Smooth muscle cell (in vitro differentiated cells): Measurements from ENCODE around the gene SP2. TPM values are rescaled to one million over a fixed set of nuclear protein-coding genes. Genes with fewer than 3 reads are reported as not detected.

Experiments used
- DNase-seq: peaks from one replicate; lab custom pipeline; 2025; ENCODE audit not compliant: unreplicated experiment; lab: John Stamatoyannopoulos, UW
- H2AFZ ChIP-seq: fragments of 200-600 bp; sonication (generic); 2 replicates; pipeline ENCODE4 v1.6.0; 2016; ENCODE audit warnings: antibody characterized with exemption, low read depth, mild to moderate bottlenecking
- H3F3A ChIP-seq: fragments of 200-600 bp; sonication (generic); 2 replicates; pipeline ENCODE4 v1.6.0; 2017; ENCODE audit warnings: antibody characterized with exemption, low read depth
- H3K27ac ChIP-seq: fragments of 200-600 bp; sonication (generic); 2 replicates; pipeline ENCODE4 v1.5.1; 2016; ENCODE audit warnings: low read depth, mild to moderate bottlenecking
- H3K27me3 ChIP-seq: fragments of 200-600 bp; sonication (generic); 2 replicates; pipeline ENCODE4 v1.6.1; 2016; ENCODE audit warnings: low read depth, mild to moderate bottlenecking
- H3K36me3 ChIP-seq: fragments of 200-600 bp; sonication (generic); 2 replicates; pipeline ENCODE4 v1.5.1; 2016; ENCODE audit warnings: low read depth
- H3K4me1 ChIP-seq: fragments of 200-600 bp; sonication (generic); 2 replicates; pipeline ENCODE4 v1.5.1; 2016; ENCODE audit warnings: low read depth
- H3K4me2 ChIP-seq: fragments of 200-600 bp; sonication (generic); 2 replicates; pipeline ENCODE4 v1.6.0; 2016; ENCODE audit warnings: mild to moderate bottlenecking
- H3K4me3 ChIP-seq: fragments of 200-600 bp; sonication (generic); 2 replicates; pipeline ENCODE4 v1.5.1; 2016; ENCODE audit warnings: mild to moderate bottlenecking
- H3K79me2 ChIP-seq: fragments of 200-600 bp; sonication (generic); 2 replicates; pipeline ENCODE4 v1.6.0; 2016; ENCODE audit warnings: low read depth, mild to moderate bottlenecking
- H3K9ac ChIP-seq: fragments of 200-600 bp; sonication (generic); 2 replicates; pipeline ENCODE4 v1.6.0; 2016; ENCODE audit warnings: low read depth
- H3K9me3 ChIP-seq: fragments of 200-600 bp; sonication (generic); replicated peaks from 2 replicates; pipeline ENCODE4 v1.5.1; 2016; ENCODE audit warnings: low read depth
- H4K20me1 ChIP-seq: fragments of 200-600 bp; sonication (generic); 2 replicates; pipeline ENCODE4 v1.6.0; 2016; ENCODE audit warnings: low read depth
- WGBS: methylation state at CpG from one replicate; pipeline ENCODE4 v1.1.7; 2016; ENCODE audit warnings: low lambda C conversion rate; 5-methylcytosine and 5-hydroxymethylcytosine counted together
- polyA plus RNA-seq: library from polyadenylated mRNA; unstranded; fragments of >200 nt; fragmentation: Nextera tagmentation; extraction: Ambion mirVana; gene quantifications from 2 replicates; pipeline ENCODE4 v1.2.1, GENCODE V29; 2016
- total RNA-seq: library from RNA; depleted of rRNA; stranded (reverse); fragments of >200 nt; gene quantifications from 2 replicates; pipeline ENCODE4 v1.2.3, GENCODE V29; 2014
- TF ChIP-seq, protein P1 (sequence below): fragments of 200-600 bp; sonication (generic); IDR thresholded peaks from 2 replicates; pipeline ENCODE4 v1.5.1; 2017; ENCODE audit warnings: borderline replicate concordance, mild to moderate bottlenecking, antibody characterized with exemption; ENCODE audit not compliant: insufficient read depth, poor library complexity, severe bottlenecking

Gene SP2
- total and polyA plus RNA-seq, 2 experiments from 2014 or later: 2.4 to 9.0 TPM

DNA sequence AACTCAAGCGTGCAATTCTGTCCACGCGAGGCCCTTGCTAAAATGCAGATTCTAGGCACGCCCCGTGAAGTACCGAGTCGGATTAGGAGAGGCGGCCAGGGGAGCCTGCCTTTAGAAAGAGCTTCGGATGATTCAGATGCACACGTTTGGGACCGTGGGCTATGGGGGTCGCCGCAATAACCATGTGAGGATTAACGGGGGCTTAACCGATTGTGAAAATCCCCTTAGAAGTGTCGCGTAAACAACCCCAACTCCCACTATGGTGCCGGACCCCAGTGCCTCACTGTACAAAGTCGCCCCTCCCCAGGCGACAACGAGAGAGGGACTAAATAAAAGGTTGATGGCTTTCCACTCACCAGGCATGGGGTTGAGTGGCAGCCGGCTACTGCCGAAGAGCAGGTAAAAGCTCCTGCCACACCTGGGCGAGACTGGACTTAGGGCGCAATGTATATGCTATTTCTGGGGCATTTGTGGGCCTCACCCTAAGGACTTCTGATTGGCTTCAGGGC is 635 bp upstream of the SP2 start:
- no peaks in the 10 kb centered on the region for H4K20me1 ChIP-seq
- H3K27me3 ChIP-seq: no peaks in the 10 kb centered on the region
- peak overlapping the region; percentile 86 for H3K9ac ChIP-seq
- no peak for DNase-seq
- H3K9me3 ChIP-seq: no peaks in the 10 kb centered on the region
- peak overlapping the region; percentile 76 for H3K4me3 ChIP-seq
- WGBS: under 1% methylated on average over 25 of the region's 25 CpGs
- H3F3A ChIP-seq: no peaks in the 10 kb centered on the region
- peak overlapping the region; percentile 63 for H3K27ac ChIP-seq
- H3K4me1 ChIP-seq: peaks cover 18% of the 10 kb centered on the region
- peaks cover 13% of the 10 kb centered on the region for H3K79me2 ChIP-seq
- H3K4me2 ChIP-seq: peak overlapping the region; percentile 91
- TF ChIP-seq, protein P1, sequence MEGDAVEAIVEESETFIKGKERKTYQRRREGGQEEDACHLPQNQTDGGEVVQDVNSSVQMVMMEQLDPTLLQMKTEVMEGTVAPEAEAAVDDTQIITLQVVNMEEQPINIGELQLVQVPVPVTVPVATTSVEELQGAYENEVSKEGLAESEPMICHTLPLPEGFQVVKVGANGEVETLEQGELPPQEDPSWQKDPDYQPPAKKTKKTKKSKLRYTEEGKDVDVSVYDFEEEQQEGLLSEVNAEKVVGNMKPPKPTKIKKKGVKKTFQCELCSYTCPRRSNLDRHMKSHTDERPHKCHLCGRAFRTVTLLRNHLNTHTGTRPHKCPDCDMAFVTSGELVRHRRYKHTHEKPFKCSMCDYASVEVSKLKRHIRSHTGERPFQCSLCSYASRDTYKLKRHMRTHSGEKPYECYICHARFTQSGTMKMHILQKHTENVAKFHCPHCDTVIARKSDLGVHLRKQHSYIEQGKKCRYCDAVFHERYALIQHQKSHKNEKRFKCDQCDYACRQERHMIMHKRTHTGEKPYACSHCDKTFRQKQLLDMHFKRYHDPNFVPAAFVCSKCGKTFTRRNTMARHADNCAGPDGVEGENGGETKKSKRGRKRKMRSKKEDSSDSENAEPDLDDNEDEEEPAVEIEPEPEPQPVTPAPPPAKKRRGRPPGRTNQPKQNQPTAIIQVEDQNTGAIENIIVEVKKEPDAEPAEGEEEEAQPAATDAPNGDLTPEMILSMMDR: no peak
- H3K36me3 ChIP-seq: no peaks in the 10 kb centered on the region
- peak overlapping the region; percentile 65 for H2AFZ ChIP-seq

DNA sequence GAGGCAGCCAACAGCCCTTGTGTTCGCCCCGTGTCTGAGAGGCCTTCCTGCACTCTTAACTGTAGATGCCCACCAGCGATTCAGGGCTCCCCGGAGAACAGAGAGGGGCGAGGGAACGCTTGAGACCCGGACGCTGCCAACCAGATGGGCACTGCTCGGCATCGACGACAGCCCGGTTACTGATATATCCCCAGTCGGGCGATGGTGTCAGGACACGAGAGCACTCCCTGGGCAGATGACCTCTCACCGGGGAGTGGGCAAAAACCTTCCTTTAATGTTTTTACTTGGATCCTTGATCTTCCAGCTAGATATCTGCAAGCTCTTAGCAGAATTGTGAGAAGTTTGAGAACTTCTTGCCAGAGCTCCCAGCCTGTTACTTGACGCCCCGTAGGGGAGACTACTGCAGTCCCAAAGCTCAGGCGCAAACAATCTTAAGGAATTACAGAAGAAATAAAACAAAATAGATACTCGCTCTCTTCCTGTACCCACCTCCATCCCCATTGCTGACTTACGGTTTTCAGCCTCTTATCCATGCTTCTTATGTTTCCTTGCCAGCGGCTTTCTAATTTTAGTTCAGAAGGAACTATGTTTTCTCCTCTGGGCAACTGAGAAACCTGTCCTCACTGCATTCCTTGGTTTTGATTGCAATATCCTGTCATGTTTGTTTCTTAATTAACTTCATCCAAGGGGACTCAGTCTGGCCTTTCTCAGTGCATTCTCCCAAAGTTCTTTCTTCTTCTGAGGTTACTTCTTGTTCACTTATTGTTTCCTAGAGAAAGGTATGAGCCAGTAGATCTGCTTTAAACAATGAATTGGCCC is 845 bp downstream of the SP2 start:
- Histone ChIP-seq H3K79me2 (peaks cover 15% of the 10 kb centered on the region), H4K20me1 (no peaks in the 10 kb centered on the region), H3K27me3 (no peaks in the 10 kb centered on the region), H2AFZ (peak overlapping the region; percentile 84), H3K9me3 (no peaks in the 10 kb centered on the region), H3K4me2 (peak overlapping the region; percentile 99), H3F3A (no peaks in the 10 kb centered on the region), H3K9ac (peak overlapping the region; percentile 99), H3K27ac (peak overlapping the region; percentile 98), H3K4me3 (peak overlapping the region; percentile 98), H3K36me3 (no peaks in the 10 kb centered on the region), H3K4me1 (peaks cover 18% of the 10 kb centered on the region)
- TF ChIP-seq, protein P1: no peak
- 7% methylated on average over 22 of the region's 22 CpGs for WGBS
- DNase-seq: no peak

DNA sequence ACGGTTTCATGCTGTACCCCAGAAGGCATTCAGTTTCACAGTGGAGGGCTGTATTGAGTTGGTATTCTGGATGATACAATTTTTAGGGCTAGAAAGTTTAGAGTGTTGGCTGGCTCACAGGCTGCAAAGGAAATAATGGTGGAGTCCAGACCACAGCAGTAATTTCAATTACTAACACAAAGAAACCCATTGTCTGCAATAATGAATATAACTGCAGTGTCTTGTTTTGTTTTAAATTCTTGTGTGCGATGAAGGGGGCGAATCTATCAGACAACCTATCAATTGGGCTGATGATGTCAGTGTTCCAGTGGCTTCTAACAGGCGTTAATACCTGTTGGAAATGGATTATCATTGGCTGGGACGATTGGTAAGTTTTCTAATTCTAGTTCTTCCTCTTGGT is 1.5 kb downstream of the SP2 start:
- Histone ChIP-seq H3K27ac (no peak overlapping the region), H2AFZ (no peak overlapping the region), H4K20me1 (no peaks in the 10 kb centered on the region), H3K4me3 (peak overlapping the region; percentile 98), H3K36me3 (no peaks in the 10 kb centered on the region), H3K27me3 (no peaks in the 10 kb centered on the region), H3K9ac (peak overlapping the region; percentile 99), H3F3A (no peaks in the 10 kb centered on the region), H3K4me1 (peaks cover 18% of the 10 kb centered on the region), H3K79me2 (peaks cover 20% of the 10 kb centered on the region), H3K9me3 (no peaks in the 10 kb centered on the region), H3K4me2 (peak overlapping the region; percentile 99)
- TF ChIP-seq, protein P1: no peak
- WGBS: 80% methylated on average over 5 of the region's 5 CpGs
- no peak for DNase-seq
